Measurements from ENCODE around the gene FANCE.

Gene FANCE, protein sequence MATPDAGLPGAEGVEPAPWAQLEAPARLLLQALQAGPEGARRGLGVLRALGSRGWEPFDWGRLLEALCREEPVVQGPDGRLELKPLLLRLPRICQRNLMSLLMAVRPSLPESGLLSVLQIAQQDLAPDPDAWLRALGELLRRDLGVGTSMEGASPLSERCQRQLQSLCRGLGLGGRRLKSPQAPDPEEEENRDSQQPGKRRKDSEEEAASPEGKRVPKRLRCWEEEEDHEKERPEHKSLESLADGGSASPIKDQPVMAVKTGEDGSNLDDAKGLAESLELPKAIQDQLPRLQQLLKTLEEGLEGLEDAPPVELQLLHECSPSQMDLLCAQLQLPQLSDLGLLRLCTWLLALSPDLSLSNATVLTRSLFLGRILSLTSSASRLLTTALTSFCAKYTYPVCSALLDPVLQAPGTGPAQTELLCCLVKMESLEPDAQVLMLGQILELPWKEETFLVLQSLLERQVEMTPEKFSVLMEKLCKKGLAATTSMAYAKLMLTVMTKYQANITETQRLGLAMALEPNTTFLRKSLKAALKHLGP
- total RNA-seq = 10.0 to 14.5 reads per million in 2 donors

DNA sequence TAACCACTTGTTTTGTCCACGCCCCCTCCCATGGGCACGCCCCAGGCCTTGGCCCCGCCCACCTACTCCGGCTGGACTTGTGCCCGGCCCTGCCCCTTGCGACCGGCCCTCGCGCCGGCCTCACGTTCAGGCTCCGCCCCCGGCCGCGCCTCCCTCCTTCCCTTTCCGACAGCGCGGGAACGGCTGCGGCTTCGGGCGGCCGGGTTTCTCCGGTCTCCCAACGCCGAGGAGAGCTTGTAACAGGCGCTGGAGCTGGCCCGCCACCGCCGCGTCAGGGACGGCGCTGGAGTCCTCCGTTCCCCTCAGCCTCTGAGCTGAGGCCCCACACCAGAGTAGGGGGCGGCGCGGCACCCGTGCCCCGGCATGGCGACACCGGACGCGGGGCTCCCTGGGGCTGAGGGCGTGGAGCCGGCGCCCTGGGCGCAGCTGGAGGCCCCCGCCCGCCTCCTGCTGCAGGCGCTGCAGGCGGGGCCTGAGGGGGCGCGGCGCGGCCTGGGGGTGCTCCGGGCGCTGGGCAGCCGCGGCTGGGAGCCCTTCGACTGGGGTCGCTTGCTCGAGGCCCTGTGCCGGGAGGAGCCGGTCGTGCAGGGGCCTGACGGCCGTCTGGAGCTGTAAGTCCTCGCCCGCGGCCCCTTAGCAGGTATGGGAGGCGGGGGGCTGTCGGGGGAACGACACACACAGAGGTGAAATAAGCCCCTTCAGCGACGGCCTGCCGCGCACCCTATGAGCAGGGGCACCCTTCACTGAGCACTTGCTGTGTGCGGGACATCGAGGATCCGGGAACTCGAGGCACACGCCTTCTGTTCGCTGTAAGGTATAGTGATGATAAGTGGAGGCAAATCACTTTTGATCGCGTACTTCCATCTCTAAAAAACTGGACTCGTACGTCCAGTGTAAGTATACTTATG, at the start of gene FANCE:
FANCE (plus strand) TSS at position 156 of the 908 bp plus-strand sequence; CDS start at position 364, 208 bp downstream.
- DNase-seq = peak; percentile 82 to 86 (median 85)

DNA sequence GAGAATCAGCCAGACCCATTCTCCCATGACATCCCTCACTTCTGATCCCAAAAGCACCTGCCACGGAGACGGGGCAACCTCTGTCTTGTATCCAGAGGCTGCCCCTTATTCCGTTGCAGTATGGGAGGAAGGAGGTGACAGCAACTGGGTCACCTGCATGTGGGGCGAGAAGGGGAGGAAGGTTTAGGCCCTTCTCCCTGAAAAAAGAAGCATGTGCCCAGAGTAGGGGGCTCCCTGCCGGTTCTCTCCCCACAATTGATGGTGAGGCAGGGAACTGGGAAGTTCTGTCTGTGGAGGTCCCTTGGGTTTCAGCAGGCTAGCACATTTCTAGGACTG, 49.3 kb upstream of the FANCE start:
- DNase-seq = no peak

DNA sequence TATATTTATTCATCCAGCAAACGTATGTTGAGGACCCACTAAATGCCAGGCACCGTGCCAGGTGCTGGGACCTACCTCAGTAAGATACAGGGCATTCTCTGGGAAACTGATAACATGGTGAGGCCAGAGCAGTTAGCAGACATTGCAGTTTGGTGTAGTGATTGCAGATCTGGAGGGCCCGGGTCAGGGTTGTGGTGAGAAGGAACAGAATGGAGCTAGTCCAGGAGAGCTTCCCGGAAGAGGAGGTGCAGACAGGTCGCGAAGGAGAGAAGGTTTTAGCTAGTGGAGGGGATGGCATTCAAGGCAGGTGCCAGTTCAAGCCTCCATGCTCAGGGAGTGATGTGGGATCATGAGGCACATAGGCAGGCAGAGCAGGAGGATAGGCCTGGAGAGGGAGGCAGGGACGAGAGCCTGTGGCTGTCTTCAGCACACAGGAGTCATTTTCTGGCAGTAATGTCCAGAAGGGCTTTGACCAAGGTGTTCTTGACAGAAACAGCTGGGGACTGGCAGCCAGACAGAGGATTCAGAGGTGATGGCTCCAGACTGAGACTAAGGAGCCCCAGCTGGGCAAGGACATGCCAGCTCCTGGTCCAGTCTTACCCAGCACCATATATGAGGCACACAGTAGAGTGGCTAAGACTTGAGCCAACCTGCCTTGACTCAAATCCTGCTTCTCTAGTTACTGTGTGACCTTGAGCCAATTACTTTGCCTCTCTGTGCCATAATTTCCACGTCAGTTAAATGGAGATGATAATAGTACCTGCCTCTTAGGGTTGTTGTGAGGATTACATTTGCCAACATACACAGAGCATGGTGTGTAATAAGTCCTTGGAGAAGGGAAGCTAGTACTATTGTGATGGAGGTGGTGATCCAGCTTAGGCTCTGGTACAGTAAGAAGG, 48.3 kb upstream of the FANCE start:
- no peak for DNase-seq

DNA sequence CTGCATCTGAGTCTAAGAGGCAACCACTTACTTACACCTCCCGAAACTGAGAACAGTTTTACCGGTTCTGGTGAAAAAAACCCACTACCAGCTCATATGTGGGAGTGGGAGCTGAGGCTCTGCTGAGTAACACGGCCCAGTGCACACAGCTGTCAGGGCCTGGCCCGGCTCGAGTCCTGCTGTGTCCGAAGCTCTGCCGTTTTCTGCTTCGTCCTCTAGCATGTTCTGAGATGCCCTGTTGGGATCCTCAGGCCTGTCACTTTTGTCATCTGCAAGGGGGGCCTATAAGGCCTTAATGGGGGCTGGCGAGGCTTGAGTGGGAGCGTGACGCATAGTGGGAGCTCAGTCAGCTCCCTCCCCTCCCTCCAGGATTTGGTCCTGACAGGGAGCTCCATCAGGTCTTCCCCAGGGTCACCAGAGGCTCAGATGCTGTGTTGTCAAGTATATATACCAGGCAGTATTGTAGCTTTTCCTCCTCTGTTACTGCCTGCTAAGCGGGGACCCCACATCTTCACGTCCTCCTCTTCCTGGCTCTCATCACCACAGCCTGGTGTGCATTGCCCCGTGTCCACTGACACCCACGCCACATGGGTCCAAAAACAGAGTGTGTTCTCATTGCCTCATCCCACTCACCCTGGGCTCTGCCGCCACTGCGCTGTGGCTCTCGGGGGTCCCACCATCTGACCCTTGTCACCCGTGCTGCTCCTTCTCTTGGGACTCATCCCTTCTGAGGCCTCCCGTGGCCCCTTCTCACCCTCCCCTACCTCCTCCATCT, 45.2 kb upstream of the FANCE start:
- no peak for DNase-seq

DNA sequence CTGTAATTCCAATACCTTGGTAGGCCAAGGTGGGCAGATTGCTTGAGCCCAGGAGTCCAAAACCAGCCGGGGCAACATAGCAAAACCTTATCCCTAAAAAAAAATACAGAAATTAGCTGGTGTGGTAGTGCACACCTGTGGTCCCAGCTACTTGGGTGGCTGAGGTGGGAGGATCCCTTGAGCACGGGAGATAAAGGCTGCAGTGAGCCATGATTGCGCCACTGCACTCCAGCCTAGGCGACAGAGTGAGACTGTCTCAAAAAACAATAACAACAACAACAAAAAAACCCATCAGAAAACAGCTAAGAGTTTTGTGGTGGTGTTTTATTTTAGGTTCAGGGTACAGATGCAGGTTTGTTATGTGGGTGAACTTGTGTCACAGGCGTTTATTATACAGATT, 42.9 kb upstream of the FANCE start:
- DNase-seq = no peak

DNA sequence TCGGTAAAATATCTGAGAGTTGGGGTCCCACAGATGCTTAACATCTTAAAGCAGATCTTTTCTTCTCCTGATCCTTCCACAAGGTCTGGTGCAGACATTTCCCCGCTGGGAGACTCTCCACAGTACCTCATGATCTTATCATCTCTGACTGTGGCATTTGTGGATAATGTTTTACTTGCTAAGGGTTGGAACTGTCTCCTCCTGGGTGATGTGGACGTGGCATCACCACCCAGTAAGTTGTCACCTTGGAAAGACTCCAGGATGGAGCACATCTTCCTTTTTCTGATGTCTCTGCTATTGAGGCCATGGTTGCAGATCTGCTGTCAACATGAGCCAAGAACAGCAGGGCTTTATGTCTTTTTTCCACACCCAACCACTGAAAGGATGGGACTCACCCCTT, 42.0 kb upstream of the FANCE start:
- no peak for DNase-seq

DNA sequence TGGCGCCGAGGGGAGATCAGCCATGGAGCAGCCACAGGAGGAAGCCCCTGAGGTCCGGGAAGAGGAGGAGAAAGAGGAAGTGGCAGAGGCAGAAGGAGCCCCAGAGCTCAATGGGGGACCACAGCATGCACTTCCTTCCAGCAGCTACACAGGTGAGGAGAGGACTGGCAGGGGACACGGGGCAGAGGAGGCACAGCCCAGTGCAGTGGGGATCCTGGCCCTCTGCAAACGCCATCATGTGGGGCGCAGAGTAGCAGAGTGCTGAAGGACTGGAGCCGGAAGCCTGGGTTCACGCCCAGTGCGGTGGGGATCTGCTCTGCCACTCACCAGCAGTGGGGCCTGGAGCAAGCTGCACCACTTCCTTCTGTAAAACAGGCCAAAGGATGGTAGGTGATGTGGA, 41.1 kb upstream of the FANCE start:
- peak in 1 of 5 experiments; percentile 65 for DNase-seq

DNA sequence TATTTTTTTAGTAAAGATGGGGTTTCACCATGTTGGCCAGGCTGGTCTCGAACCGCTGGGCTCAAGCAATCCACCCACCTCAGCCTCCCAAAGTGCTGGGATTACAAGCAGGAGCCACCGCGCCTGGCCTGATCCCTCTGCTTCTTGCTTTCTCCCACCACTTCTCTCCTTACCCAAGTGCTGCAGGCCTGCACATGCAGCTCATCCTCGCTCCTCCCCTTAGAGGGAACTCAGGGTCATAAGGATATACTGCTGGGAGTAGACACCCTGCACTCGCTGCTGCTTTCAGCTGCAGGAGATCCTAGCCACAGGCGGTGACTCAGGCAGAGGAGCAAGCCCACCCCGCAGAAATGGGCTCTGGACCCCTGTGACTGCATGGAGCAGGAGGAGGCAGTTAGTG, 40.0 kb upstream of the FANCE start:
- DNase-seq = no peak

DNA sequence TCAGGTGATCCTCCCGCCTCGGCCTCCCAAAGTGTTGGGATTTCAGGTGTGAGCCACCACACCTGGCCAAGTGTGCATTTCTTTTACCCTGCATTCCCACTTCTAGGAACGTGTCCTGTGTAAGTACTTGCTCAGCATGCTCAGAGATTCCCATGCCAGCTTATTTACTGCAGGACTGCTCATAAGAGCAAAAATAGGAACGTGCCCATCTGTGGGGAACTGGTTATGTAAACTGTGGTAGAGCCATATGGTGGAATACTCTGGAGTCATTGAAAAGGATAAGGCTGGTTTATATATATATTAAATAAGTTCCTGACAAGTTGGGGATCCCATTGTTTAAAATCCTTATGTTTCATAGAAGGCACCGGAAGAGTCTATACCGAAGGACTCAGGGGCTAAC, 38.2 kb upstream of the FANCE start:
- DNase-seq = no peak

DNA sequence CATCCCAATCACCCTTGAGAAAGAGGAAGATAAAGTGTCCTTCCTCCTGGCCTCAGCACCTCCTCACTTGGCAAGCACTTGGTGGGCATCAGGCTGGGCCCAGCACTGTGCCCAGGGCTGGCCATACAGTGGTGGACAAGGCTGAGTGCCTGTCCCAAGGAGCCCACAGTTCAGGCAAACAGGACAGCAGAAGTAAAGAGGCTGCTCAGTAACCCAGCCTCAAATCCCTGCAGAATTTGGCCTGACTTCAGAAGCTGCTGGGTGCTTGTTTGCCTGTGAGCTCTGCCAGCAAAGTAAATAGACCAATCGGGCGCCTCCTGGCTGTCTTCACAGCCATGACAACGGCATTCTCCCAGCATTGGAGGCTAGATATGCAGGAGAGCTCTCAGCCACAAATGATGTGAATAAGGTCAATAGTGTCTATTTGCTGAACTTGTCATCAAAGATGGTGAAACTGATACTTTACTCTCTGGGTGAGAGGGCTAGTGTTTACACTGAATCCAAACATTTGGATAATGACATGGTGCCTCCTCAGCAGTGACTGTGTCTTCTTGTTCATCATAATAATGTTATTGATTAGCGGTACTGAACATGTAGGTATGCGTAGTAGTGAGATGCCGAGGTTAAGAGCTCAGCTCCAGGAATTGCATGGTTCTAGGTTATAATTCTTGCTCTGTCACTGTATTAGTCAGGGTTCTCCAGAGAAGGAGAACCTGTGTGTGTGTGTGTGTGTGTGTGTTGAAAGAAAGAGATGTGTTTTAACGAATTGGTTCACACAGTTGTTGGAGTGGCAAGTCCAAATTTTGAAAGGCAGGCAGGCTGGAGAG, 36.9 kb upstream of the FANCE start:
- peak in 2 of 5 experiments; percentile 14 to 67 for DNase-seq

DNA sequence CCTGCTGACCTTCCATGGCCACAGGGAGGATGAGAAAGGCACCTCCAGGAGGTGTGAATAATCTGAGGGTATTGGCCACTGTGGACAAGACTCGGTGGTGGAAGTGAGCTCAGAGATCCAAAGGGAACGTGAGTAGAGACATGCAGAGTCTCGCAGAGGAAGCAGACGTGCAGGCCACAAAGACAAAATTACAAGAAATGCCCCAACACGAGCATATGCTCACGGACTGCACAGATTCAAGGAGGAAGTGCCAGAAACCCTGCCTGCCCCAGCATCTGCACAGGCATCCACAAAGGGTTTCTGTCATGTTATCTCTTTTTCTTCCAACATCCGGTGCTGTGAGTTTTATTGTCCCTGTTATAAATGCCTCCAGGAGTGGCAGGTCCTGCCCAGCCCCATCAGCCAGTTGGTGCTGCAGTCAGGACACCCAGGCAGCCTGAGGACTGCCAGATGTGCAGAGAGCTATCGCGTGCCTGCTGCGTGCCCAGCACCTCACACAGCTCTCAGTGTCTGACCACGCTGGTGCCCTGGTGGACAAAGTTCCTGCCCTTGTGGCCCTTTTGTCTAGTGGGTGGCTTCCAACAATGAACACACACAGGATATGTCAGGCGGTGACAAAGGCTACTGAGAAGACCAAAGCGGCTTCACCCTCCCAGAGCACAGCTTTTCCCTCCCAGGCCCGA, 34.0 kb upstream of the FANCE start:
- peak in 1 of 5 experiments; percentile 57 for DNase-seq

DNA sequence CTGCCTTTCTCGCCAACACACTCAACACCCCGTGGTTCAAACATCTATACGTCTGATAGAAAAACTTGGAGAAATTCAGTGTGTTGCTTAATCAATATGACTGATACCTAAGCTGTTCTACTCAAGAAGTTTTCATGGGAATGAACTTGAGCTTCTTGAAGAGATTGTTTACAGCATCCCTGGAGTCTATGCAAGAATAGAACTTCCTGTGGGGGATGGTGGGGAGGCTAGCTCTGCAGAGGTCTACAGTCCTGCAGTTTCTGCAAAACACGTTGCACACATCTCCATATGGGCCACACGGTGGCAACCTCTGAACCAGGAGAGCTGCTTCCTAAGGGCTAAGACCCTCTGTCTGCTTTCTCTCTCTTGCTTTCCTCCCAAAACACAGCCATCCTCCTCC, 32.7 kb upstream of the FANCE start:
- peak in 1 of 5 experiments; percentile 81 for DNase-seq

DNA sequence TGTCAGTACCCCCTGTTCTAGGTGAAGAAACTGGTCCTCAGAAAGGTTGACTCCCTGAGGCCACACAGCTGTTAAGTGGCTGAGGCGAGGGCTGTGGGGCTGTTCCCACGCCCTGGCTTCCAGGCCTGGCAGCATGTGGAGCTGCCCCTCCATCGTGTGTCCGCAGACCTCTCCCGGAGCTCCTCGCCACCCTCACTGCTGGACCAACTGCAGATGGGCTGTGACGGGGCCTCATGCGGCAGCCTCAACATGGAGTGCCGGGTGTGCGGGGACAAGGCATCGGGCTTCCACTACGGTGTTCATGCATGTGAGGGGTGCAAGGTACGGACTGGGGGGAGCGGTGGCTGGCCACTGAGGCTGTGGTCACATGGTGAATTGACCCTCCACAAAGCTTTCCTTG, 32.2 kb upstream of the FANCE start:
- DNase-seq = no peak

DNA sequence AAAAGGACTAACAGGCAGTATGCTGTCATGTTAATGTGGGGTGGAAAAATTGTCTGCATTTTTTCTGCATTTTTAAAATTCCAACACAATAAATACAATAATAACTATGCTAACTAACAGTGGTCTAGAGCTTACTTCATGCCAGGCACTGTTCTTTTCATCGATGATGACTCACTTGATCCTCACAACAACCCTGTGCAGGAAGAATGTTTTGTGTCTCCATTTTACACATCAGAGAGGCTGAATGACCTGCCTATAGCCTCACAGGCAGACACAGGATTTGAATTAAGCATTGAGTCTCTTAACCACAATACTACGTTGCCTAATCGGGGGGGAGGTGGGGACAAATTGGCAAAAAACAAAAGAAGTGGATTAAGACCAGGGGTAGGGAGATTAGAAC, 26.9 kb upstream of the FANCE start:
- DNase-seq = no peak

DNA sequence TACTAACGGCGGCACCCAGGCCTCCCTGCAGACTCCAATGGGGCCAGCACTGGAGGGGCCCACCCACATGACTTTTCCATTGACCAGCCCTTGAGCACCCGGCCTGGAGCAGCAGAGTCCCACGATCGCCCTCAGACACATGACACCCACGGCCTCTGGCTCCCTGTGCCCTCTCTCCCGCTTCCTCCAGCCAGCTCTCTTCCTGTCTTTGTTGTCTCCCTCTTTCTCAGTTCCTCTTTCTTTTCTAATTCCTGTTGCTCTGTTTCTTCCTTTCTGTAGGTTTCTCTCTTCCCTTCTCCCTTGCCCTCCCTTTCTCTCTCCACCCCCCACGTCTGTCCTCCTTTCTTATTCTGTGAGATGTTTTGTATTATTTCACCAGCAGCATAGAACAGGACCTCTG, 26.1 kb upstream of the FANCE start:
- no peak for DNase-seq

DNA sequence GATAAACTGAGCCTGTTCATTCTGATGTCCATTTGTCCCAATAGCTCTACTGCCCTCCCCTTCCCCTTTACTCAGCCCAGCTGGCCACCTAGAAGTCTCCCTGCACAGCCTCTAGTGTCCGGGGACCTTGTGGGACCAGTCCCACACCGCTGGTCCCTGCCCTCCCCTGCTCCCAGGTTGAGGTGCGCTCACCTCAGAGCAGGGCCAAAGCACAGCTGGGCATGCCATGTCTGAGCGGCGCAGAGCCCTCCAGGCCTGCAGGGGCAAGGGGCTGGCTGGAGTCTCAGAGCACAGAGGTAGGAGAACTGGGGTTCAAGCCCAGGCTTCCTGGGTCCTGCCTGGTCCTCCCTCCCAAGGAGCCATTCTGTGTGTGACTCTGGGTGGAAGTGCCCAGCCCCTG, 24.7 kb upstream of the FANCE start:
- no peak for DNase-seq

DNA sequence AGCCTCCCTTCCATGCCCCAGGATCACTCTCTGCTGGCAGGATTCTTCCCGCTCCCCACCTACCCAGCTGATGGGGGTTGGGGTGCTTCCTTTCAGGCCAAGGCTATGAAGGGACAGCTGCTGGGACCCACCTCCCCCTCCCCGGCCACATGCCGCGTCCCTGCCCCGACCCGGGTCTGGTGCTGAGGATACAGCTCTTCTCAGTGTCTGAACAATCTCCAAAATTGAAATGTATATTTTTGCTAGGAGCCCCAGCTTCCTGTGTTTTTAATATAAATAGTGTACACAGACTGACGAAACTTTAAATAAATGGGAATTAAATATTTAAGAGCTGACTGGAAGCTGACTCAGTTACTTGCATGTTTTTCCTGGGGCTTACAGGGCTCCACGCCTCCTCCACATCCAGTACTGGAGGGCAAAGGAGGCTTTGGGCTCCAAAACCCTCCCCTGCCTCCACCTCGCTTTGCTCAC, 24.3 kb upstream of the FANCE start:
- no peak for DNase-seq

DNA sequence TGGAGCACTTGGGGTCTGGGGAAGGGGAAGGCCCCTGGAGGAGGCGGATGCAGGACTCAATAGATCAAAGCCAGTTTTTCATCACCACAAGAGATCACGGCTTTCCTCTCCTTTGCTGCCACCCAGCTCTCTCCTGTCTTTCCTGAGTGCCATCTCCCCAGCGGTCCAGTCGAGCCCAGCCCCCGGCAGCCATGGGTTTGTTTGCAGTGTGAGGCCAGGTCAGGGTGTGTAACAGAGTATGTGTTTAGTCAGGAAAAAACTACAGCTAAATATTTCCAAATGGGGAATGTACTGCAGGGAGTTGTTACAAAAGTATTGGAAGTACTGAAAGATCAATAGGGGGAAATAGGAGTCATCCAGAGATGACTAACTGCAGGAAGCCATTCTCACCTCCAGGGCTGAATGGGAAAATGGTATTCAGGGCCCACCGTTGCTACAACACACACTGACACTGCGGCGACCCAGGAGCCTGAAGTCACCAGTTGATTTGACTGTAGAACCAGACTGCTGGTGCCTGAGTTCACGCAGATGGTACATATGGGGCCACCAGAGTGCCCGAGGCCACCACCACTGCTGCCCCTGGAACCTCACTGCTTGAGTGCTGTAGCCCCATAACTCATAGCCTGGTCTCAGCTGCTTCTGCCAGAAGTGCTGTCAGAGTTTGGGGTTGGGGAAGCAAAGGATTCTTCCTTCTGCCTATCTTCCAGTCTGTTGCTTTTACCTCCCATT, 23.6 kb upstream of the FANCE start:
- no peak for DNase-seq

DNA sequence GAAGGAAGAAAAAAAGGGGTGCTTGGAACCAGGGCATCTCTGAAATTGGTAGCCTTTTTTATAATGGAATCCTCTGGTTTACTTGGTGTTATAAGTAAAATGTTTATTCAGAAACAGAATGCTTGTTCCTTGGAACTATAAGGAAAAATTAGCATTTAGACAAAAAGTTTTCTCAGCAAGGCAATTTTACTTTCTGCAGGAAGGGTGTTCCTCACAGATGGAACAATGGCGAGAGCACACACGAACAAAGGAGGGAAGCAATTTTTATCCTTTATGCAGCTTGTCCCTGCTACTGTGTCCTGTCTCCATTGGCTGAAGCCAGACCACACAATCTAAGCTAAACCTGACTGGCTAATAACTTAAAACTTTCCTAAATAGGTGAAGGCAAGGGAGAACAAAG, 22.7 kb upstream of the FANCE start:
- DNase-seq = no peak
